Progenitor cell of endocrine pancreas (in vitro differentiated cells): Measurements from ENCODE around the gene DARS1. TPM values are rescaled to one million over a fixed set of nuclear protein-coding genes. Genes with fewer than 3 reads are reported as not detected.

Experiments used
- DNase-seq: peaks from one replicate; pipeline ENCODE4 v3.0.0; 2021; ENCODE audit warnings: low spot score; ENCODE audit not compliant: unreplicated experiment
- H3K27ac Mint-ChIP-seq: 2 replicates; pipeline ENCODE4 v1.8.0; 2021; ENCODE audit warnings: mild to moderate bottlenecking, moderate library complexity, mixed read lengths
- H3K27me3 Mint-ChIP-seq: 2 replicates; pipeline ENCODE4 v1.8.0; 2021; ENCODE audit warnings: mixed read lengths
- H3K36me3 Mint-ChIP-seq: 2 replicates; pipeline ENCODE4 v1.8.0; 2022; ENCODE audit warnings: mixed read lengths; ENCODE audit not compliant: insufficient read depth
- H3K4me1 Mint-ChIP-seq: 2 replicates; pipeline ENCODE4 v1.8.0; 2021; ENCODE audit warnings: low read depth, mixed read lengths
- H3K4me3 Mint-ChIP-seq: 2 replicates; pipeline ENCODE4 v1.8.0; 2021; ENCODE audit warnings: low read depth, mild to moderate bottlenecking, moderate library complexity, mixed read lengths
- H3K9me3 Mint-ChIP-seq: 2 replicates; pipeline ENCODE4 v1.8.0; 2021; ENCODE audit warnings: low read depth, mixed read lengths
- CTCF ChIP-seq: fragments of 200-600 bp; sonication (generic); IDR thresholded peaks from one replicate; pipeline ENCODE4 v1.5.0; 2021; ENCODE audit warnings: antibody characterized with exemption, mild to moderate bottlenecking; ENCODE audit not compliant: unreplicated experiment
- total RNA-seq: library from RNA; stranded (reverse); gene quantifications from 2 replicates; pipeline ENCODE4 v1.2.1, GENCODE V29; 2021

Gene DARS1
- total RNA-seq, 1 donor from 2014 or later = 69.7 TPM

- H3K4me1 Mint-ChIP-seq = no peaks in the 10 kb centered on the region
- H3K36me3 Mint-ChIP-seq = no peaks in the 10 kb centered on the region
- no peak overlapping the region for H3K27ac Mint-ChIP-seq
- H3K9me3 Mint-ChIP-seq = no peaks in the 10 kb centered on the region
- no peak overlapping the region for H3K4me3 Mint-ChIP-seq
- no peak for TF ChIP-seq CTCF
- no peaks in the 10 kb centered on the region for H3K27me3 Mint-ChIP-seq
- DNase-seq = no peak
Observed at GRCh38 chr2:135991861-135992260, 6.4 kb upstream of the DARS1 start.

DNA sequence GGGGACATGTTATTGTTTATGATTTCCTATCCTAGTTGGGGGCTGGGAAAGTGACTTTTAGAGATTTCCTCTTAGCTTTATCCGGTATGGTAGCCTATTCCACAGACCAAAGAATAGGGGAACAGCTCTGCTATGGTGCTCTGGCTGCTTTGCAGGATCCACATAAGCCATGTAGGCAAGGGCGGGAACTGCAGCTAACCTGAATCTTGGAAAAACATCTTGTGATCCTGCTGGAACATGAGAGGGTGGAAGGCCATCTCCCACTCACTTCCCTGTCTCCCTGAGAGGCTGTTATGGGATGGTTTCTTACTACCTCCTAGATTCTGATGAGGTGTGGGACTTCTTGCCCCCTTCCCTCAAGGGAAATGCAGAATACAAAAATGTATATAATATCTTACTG is 2.0 kb upstream of the DARS1 start:
- peaks cover 8% of the 10 kb centered on the region for H3K4me1 Mint-ChIP-seq
- DNase-seq = no peak
- no peak overlapping the region for H3K4me3 Mint-ChIP-seq
- no peaks in the 10 kb centered on the region for H3K27me3 Mint-ChIP-seq
- no peaks in the 10 kb centered on the region for H3K9me3 Mint-ChIP-seq
- no peak overlapping the region for H3K27ac Mint-ChIP-seq
- no peak for TF ChIP-seq CTCF
- H3K36me3 Mint-ChIP-seq = no peaks in the 10 kb centered on the region

GRCh38 chr2:135986507-135986906 is 1.1 kb upstream of the DARS1 start:
- no peak for DNase-seq
- TF ChIP-seq CTCF = no peak
- Mint-ChIP-seq H3K4me1 (peaks cover 8% of the 10 kb centered on the region), H3K27ac (no peak overlapping the region), H3K36me3 (no peaks in the 10 kb centered on the region), H3K27me3 (no peaks in the 10 kb centered on the region), H3K9me3 (no peaks in the 10 kb centered on the region), H3K4me3 (peak overlapping the region; percentile 91)

GRCh38 chr2:135985826-135986393 is 484 bp upstream of the DARS1 start:
- Mint-ChIP-seq H3K27me3 (no peaks in the 10 kb centered on the region), H3K4me1 (peaks cover 8% of the 10 kb centered on the region), H3K36me3 (no peaks in the 10 kb centered on the region), H3K4me3 (peak overlapping the region; percentile 91), H3K9me3 (no peaks in the 10 kb centered on the region), H3K27ac (peak overlapping the region; percentile 99)
- no peak for TF ChIP-seq CTCF
- DNase-seq = no peak

GRCh38 chr2:135984199-135985017 is 1.0 kb downstream of the DARS1 start:
- Mint-ChIP-seq H3K4me3 (peak overlapping the region; percentile 91), H3K9me3 (no peaks in the 10 kb centered on the region), H3K4me1 (peaks cover 8% of the 10 kb centered on the region), H3K36me3 (peaks cover 2% of the 10 kb centered on the region), H3K27ac (peak overlapping the region; percentile 99), H3K27me3 (no peaks in the 10 kb centered on the region)
- no peak for TF ChIP-seq CTCF
- no peak for DNase-seq
